ENCODE results near the gene MEX3C. TPM values are rescaled to one million over a fixed set of nuclear protein-coding genes. Genes with fewer than 3 reads are reported as not detected.

MEX3C gene
- 29.0 and 30.2 TPM in 2 replicates for total RNA-seq

GRCh38 chr18:51197661-51198424 lies at the start of gene MEX3C:
TSS of gene MEX3C (minus strand) at chr18:51197681. CDS start at chr18:51197320, 361 bp downstream.
- peak; percentile 97 to 99 for DNase-seq (ENCODE audit: low read depth in 2 of 2)

GRCh38 chr18:51241226-51241625 lies 43.7 kb upstream of the MEX3C start:
- DNase-seq (ENCODE audit: low read depth in 2 of 2) = no peak

GRCh38 chr18:51236225-51236624 lies 38.7 kb upstream of the MEX3C start:
- DNase-seq (ENCODE audit: low read depth in 2 of 2) = no peak

- DNase-seq (ENCODE audit: low read depth in 2 of 2) = no peak
Measured at GRCh38 chr18:51235009-51235789, 37.7 kb upstream of the MEX3C start.

GRCh38 chr18:51234117-51235008 lies 36.9 kb upstream of the MEX3C start:
- DNase-seq (ENCODE audit: low read depth in 2 of 2) = no peak

GRCh38 chr18:51229328-51229727 lies 31.8 kb upstream of the MEX3C start:
- DNase-seq (ENCODE audit: low read depth in 2 of 2) = no peak

- DNase-seq (ENCODE audit: low read depth in 2 of 2) = no peak
Measured at GRCh38 chr18:51227660-51228059, 30.2 kb upstream of the MEX3C start.

GRCh38 chr18:51226587-51227350 lies 29.3 kb upstream of the MEX3C start:
- DNase-seq (ENCODE audit: low read depth in 2 of 2) = no peak

- no peak for DNase-seq (ENCODE audit: low read depth in 2 of 2)
Measured at GRCh38 chr18:51226068-51226467, 28.6 kb upstream of the MEX3C start.

- DNase-seq (ENCODE audit: low read depth in 2 of 2) = no peak
Measured at GRCh38 chr18:51212606-51213005, 15.1 kb upstream of the MEX3C start.

GRCh38 chr18:51211552-51211951 lies 14.1 kb upstream of the MEX3C start:
- peak in 1 of 2 donors; percentile 42 for DNase-seq (ENCODE audit: low read depth in 2 of 2)

- peak; percentile 22 to 75 for DNase-seq (ENCODE audit: low read depth in 2 of 2)
Measured at GRCh38 chr18:51196811-51197660, 445 bp downstream of the MEX3C start.

GRCh38 chr18:51196118-51196810 lies 1.2 kb downstream of the MEX3C start:
- peak in 1 of 2 donors; percentile 19 for DNase-seq (ENCODE audit: low read depth in 2 of 2)

GRCh38 chr18:51195451-51196117 lies 1.9 kb downstream of the MEX3C start:
- peak in 1 of 2 donors; percentile 76 for DNase-seq (ENCODE audit: low read depth in 2 of 2)

GRCh38 chr18:51195086-51195450 lies 2.4 kb downstream of the MEX3C start:
- no peak for DNase-seq (ENCODE audit: low read depth in 2 of 2)

- DNase-seq (ENCODE audit: low read depth in 2 of 2) = peak in 1 of 2 donors; percentile 13
Measured at GRCh38 chr18:51194604-51195003, 2.9 kb downstream of the MEX3C start.

- DNase-seq (ENCODE audit: low read depth in 2 of 2) = peak in 1 of 2 donors; percentile 17
Measured at GRCh38 chr18:51193621-51194287, 3.7 kb downstream of the MEX3C start.

GRCh38 chr18:51192696-51193095 lies 4.8 kb downstream of the MEX3C start:
- no peak for DNase-seq (ENCODE audit: low read depth in 2 of 2)

Data from dermis microvascular lymphatic vessel endothelial cell (primary cell).